Hepatocyte (in vitro differentiated cells): ENCODE results near the gene ANO1. TPM values are rescaled to one million over a fixed set of nuclear protein-coding genes. Genes with fewer than 3 reads are reported as not detected.

Experiments
- DNase-seq: peaks from one replicate; pipeline ENCODE4 v3.0.0-alpha.2; 2016; ENCODE audit warnings: low spot score
- H2AFZ ChIP-seq: fragments of 200-600 bp; sonication (generic); 2 replicates; pipeline ENCODE4 v1.6.0; 2016; ENCODE audit warnings: antibody characterized with exemption, mild to moderate bottlenecking
- H3K27ac ChIP-seq: fragments of 200-600 bp; sonication (generic); 2 replicates; pipeline ENCODE4 v1.5.1; 2016; ENCODE audit warnings: mild to moderate bottlenecking
- H3K27me3 ChIP-seq: fragments of 200-600 bp; sonication (generic); 2 replicates; pipeline ENCODE4 v1.6.1; 2016
- H3K36me3 ChIP-seq: fragments of 200-600 bp; sonication (generic); replicated peaks from 2 replicates; pipeline ENCODE4 v1.5.1; 2016; ENCODE audit warnings: low read depth; ENCODE audit not compliant: insufficient read depth
- H3K4me1 ChIP-seq: fragments of 200-600 bp; sonication (generic); 2 replicates; pipeline ENCODE4 v1.5.1; 2016; ENCODE audit warnings: mild to moderate bottlenecking, moderate library complexity; ENCODE audit not compliant: insufficient read depth
- H3K4me2 ChIP-seq: fragments of 200-600 bp; sonication (generic); 2 replicates; pipeline ENCODE4 v1.6.0; 2016
- H3K4me3 ChIP-seq: fragments of 200-600 bp; sonication (generic); 2 replicates; pipeline ENCODE4 v1.5.1; 2016; ENCODE audit warnings: mild to moderate bottlenecking
- H3K79me2 ChIP-seq: fragments of 200-600 bp; sonication (generic); 2 replicates; pipeline ENCODE4 v1.6.0; 2017; ENCODE audit warnings: mild to moderate bottlenecking
- H3K9me2 ChIP-seq: fragments of 200-600 bp; sonication (generic); replicated peaks from 2 replicates; pipeline ENCODE4 v1.6.0; 2017; ENCODE audit warnings: mild to moderate bottlenecking; ENCODE audit not compliant: insufficient read depth
- H3K9me3 ChIP-seq: fragments of 200-600 bp; sonication (generic); 2 replicates; pipeline ENCODE4 v1.5.1; 2016; ENCODE audit warnings: low read depth, mild to moderate bottlenecking
- H4K20me1 ChIP-seq: fragments of 200-600 bp; sonication (generic); 2 replicates; pipeline ENCODE4 v1.6.0; 2016; ENCODE audit warnings: mild to moderate bottlenecking; ENCODE audit not compliant: insufficient read depth, poor library complexity, severe bottlenecking
- EZH2 ChIP-seq: fragments of 200-600 bp; sonication (generic); IDR thresholded peaks from 2 replicates; pipeline ENCODE4 v1.6.1; 2016; ENCODE audit warnings: antibody characterized with exemption, mild to moderate bottlenecking, borderline replicate concordance
- EZH2phosphoT487 ChIP-seq: fragments of 200-600 bp; sonication (generic); IDR thresholded peaks from one replicate; pipeline ENCODE4 v1.6.1; 2018; ENCODE audit warnings: antibody characterized with exemption, mild to moderate bottlenecking, low read depth, moderate library complexity; ENCODE audit not compliant: unreplicated experiment, severe bottlenecking
- WGBS: methylation state at CpG from one replicate; pipeline ENCODE4 v1.1.6; 2016; ENCODE audit warnings: low lambda C conversion rate; ENCODE audit errors: missing lambda C conversion rate; 5-methylcytosine and 5-hydroxymethylcytosine counted together
- polyA plus RNA-seq: library from polyadenylated mRNA; unstranded; fragments of >200 nt; fragmentation: Nextera tagmentation; extraction: Ambion mirVana; gene quantifications from 2 replicates; pipeline ENCODE4 v1.2.1, GENCODE V29; 2016
- total RNA-seq: library from RNA; depleted of rRNA; stranded (reverse); fragments of >200 nt; gene quantifications from 2 replicates; pipeline ENCODE4 v1.2.3, GENCODE V29; 2014
- TF ChIP-seq, protein P1 (sequence below): fragments of 200-600 bp; sonication (generic); IDR thresholded peaks from 2 replicates; pipeline ENCODE4 v1.5.1; 2016; ENCODE audit warnings: antibody characterized with exemption, mild to moderate bottlenecking; ENCODE audit not compliant: poor library complexity

Gene ANO1
- total and polyA plus RNA-seq, 2 experiments from 2014 or later, result 6.2 to 12.1 TPM

GRCh38 chr11:70167120-70167519 lies 89.0 kb downstream of the ANO1 start:
- H3K4me1 ChIP-seq, result no peaks in the 10 kb centered on the region
- no peak overlapping the region for H2AFZ ChIP-seq
- H3K9me3 ChIP-seq, result no peaks in the 10 kb centered on the region
- H3K27me3 ChIP-seq, result no peaks in the 10 kb centered on the region
- H3K36me3 ChIP-seq, result no peaks in the 10 kb centered on the region
- H3K9me2 ChIP-seq, result no peaks in the 10 kb centered on the region
- TF ChIP-seq EZH2phosphoT487 (no peak), EZH2 (no peak)
- TF ChIP-seq, protein P1, sequence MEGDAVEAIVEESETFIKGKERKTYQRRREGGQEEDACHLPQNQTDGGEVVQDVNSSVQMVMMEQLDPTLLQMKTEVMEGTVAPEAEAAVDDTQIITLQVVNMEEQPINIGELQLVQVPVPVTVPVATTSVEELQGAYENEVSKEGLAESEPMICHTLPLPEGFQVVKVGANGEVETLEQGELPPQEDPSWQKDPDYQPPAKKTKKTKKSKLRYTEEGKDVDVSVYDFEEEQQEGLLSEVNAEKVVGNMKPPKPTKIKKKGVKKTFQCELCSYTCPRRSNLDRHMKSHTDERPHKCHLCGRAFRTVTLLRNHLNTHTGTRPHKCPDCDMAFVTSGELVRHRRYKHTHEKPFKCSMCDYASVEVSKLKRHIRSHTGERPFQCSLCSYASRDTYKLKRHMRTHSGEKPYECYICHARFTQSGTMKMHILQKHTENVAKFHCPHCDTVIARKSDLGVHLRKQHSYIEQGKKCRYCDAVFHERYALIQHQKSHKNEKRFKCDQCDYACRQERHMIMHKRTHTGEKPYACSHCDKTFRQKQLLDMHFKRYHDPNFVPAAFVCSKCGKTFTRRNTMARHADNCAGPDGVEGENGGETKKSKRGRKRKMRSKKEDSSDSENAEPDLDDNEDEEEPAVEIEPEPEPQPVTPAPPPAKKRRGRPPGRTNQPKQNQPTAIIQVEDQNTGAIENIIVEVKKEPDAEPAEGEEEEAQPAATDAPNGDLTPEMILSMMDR, result no peak
- H3K4me2 ChIP-seq, result no peak overlapping the region
- no peak overlapping the region for H3K4me3 ChIP-seq
- no peaks in the 10 kb centered on the region for H4K20me1 ChIP-seq
- 91% methylated on average over 8 of the region's 9 CpGs for WGBS
- DNase-seq, result no peak
- no peaks in the 10 kb centered on the region for H3K79me2 ChIP-seq
- H3K27ac ChIP-seq, result no peak overlapping the region

- Histone ChIP-seq H3K27me3 (no peaks in the 10 kb centered on the region), H3K27ac (no peak overlapping the region), H3K9me3 (no peaks in the 10 kb centered on the region), H3K79me2 (no peaks in the 10 kb centered on the region), H3K4me1 (no peaks in the 10 kb centered on the region), H3K4me2 (no peak overlapping the region), H4K20me1 (no peaks in the 10 kb centered on the region), H3K9me2 (no peaks in the 10 kb centered on the region), H3K4me3 (no peak overlapping the region), H3K36me3 (no peaks in the 10 kb centered on the region), H2AFZ (no peak overlapping the region)
- DNase-seq, result no peak
- 89% methylated on average over 17 of the region's 17 CpGs for WGBS
- no peak for TF ChIP-seq EZH2
- TF ChIP-seq, protein P1, result no peak
- TF ChIP-seq EZH2phosphoT487, result no peak
These were observed 89.7 kb downstream of the ANO1 start for GRCh38 chr11:70167723-70168404.

GRCh38 chr11:70168405-70168754 lies 90.3 kb downstream of the ANO1 start:
- Histone ChIP-seq H3K4me3 (no peak overlapping the region), H3K79me2 (no peaks in the 10 kb centered on the region), H3K4me1 (no peaks in the 10 kb centered on the region), H3K27ac (no peak overlapping the region), H3K9me2 (no peaks in the 10 kb centered on the region), H4K20me1 (no peaks in the 10 kb centered on the region), H3K9me3 (no peaks in the 10 kb centered on the region), H3K27me3 (no peaks in the 10 kb centered on the region), H3K4me2 (no peak overlapping the region), H3K36me3 (no peaks in the 10 kb centered on the region), H2AFZ (no peak overlapping the region)
- no peak for TF ChIP-seq EZH2
- TF ChIP-seq, protein P1, result no peak
- TF ChIP-seq EZH2phosphoT487, result no peak
- DNase-seq, result no peak
- 87% methylated on average over 6 of the region's 6 CpGs for WGBS

- TF ChIP-seq EZH2phosphoT487 (no peak), EZH2 (no peak)
- TF ChIP-seq, protein P1, result no peak
- Histone ChIP-seq H2AFZ (no peak overlapping the region), H3K4me3 (no peak overlapping the region), H4K20me1 (no peaks in the 10 kb centered on the region), H3K27me3 (no peaks in the 10 kb centered on the region), H3K4me1 (no peaks in the 10 kb centered on the region), H3K4me2 (no peak overlapping the region), H3K9me2 (no peaks in the 10 kb centered on the region), H3K27ac (no peak overlapping the region), H3K79me2 (no peaks in the 10 kb centered on the region), H3K9me3 (no peaks in the 10 kb centered on the region), H3K36me3 (no peaks in the 10 kb centered on the region)
- 90% methylated on average over 11 of the region's 11 CpGs for WGBS
- DNase-seq, result no peak
These were observed 91.0 kb downstream of the ANO1 start for GRCh38 chr11:70169127-70169526.
